ENCODE results near the gene SPRYD3.
A peak's percentile ranks its signal among the peaks of the same experiment; 100 is the strongest.
"Not testable (repeated sequence)": the region's sequence is repeated elsewhere in the genome, so short reads cannot be mapped to it uniquely, and the experiment has no call there.

Gene SPRYD3

DNA sequence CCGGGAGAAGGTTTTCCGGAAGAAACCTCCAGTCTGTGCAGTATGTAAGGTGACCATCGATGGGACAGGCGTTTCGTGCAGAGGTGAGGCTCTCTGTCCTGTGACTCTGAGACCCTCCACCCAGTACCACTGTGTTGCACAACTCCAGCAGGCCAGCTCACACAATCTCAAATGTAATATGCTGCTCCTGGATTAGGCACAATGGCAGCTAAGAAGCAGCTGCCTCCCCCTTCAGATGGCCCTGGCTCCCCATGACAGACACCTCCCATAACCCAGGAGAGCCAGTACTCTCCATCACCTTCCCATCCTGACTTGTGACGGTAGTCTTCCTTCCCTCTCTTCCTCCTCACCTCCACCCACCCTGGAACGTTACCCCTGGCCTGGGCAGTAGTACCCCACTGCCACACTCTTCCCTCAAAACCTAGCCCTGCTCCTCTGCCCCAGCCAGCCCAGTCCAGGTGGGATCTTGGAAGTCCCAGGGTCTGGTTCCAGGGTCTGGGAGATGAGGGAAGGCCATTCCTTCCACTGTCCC is 27.2 kb downstream of the SPRYD3 start:
- DNase-seq (ENCODE audit: low read depth), result no peak

DNA sequence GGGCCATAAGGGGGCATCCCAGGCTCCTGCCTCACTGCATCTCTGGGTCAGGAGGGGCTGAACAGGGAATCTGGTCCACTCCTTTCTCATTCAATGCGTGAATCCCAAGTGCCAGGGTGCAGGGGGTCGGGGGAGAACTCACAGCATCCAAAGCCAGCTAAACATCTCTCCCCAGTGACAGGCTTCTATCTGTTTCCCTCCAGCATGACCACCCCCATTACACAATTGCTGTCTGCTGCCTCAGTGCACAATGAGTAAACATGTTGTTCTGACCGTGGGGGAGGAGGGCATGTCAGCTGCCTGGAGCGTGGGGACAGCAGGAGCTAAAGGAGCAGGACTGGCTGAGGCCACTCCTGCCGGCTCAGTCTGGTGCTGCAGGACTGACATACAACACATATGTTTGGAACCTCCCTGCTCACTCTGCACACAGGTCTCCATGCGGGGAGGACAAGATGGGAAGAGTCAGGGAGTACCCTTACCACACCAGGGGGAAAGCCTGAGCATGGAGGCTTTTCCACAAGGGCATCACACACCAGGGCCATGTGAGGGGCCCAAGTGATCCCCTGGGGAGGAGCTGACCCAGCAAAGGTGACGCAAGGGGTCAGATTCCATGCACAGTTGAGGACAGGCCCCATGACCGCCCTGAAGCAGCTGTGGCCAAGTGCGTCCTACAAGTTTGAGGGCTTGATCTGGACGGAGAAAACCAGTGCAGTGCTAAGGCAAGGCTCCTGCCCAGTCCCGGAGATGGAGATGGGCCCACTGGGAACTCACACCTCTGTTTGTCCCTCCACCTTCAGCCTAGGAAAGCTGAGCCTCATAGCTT is 27.9 kb downstream of the SPRYD3 start:
- no peak for DNase-seq (ENCODE audit: low read depth)

DNA sequence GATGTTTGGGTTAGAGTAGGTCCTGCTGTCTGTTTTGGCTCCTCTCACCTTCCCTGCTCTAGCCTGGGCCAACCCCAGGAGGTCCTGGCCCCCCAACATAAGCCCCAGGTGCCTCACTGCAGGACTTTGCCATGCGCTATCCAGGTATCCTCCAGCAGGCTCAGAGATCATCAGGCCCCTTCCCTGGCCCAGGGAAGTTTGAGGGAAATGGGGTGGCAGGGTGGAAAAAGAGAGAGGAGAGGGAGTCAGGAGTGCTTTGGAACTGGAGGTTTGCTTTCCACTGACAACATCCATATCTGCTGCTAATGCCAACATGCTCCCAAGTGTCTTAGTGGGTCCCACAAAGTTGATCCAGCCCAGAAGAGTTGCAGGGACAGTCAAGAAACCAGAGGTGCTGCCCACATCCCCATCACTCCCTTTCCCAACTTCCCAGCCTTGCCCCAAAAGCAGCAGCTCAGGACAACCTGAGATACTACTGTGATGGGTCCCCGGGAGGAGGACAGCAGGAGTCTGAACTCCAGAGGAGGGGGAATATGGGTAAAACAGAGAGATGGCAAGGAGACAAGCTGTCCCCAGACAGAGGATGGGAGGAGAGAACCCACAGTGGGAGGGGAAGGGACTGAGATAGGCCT is 28.6 kb downstream of the SPRYD3 start:
- DNase-seq (ENCODE audit: low read depth), result no peak

DNA sequence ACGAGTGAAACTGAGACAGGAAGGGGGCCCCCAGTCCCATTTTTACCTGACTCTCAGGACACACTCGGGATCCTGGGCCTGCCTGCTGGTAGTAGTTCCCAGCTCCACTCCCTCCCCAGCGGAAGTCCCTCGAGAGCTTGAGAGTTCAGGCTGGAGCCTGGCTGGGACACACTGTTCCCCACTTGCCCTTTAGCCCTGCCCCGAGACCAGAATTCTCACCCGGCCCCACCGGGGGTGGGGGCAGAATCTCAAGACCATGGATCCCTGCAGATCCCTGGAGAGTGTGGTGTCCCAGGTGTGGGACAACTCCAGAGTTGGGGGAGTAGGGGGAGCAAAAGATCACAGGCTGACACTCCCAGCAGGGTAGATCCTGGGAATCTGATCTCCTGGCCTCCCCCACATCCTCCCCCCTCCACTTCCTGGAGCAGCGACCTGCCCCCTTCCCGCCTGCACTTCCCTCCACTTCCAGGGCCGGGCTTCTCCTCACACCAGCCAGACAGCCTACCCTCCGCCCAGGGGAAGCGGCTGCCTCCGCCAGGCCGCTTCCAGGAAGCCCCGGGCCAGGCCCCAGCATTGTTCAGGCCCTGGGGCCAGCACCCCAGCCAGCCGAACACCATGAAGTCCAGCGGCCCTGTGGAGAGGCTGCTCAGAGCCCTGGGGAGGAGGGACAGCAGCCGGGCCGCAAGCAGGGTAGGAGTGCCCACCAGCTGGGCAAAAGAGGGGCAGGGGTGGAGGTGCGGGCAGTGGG is 29.4 kb downstream of the SPRYD3 start, which contains the start of gene TNS2:
Gene TNS2 (plus strand): TSS at position 495 of the 748 bp plus-strand sequence. CDS start 121 bp downstream, at position 616.
- no peak for DNase-seq (ENCODE audit: low read depth)

DNA sequence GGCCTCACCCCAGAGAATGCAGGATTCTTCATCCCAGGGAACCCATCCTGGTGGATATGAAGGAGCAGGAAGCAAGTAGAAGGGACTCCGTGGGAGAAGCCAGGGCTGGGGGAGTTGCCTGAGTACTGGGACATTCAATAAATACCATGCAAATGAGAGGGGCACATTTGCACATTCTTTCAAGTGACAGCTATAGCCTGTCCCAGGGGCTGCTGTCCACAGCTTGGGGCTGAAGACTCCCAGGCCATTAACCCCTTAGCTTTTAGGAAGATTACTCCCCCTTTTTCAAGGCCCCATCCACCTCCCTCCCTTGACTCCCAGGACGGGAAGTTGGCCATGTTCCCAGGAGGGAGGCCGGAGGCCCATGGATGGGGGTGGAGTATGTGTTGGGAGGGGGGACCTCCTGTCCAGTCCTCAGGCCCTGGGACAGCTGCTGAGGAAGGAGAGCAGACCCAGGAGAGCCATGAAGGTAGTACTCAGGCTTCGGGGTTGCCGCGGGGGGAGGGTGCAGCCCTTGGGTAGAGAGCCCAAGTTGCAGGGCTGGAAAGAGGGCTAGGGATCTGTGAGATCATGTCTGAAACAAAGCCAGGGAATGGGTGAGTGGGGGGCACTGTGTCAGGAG is 30.3 kb downstream of the SPRYD3 start:
- no peak for DNase-seq (ENCODE audit: low read depth)

DNA sequence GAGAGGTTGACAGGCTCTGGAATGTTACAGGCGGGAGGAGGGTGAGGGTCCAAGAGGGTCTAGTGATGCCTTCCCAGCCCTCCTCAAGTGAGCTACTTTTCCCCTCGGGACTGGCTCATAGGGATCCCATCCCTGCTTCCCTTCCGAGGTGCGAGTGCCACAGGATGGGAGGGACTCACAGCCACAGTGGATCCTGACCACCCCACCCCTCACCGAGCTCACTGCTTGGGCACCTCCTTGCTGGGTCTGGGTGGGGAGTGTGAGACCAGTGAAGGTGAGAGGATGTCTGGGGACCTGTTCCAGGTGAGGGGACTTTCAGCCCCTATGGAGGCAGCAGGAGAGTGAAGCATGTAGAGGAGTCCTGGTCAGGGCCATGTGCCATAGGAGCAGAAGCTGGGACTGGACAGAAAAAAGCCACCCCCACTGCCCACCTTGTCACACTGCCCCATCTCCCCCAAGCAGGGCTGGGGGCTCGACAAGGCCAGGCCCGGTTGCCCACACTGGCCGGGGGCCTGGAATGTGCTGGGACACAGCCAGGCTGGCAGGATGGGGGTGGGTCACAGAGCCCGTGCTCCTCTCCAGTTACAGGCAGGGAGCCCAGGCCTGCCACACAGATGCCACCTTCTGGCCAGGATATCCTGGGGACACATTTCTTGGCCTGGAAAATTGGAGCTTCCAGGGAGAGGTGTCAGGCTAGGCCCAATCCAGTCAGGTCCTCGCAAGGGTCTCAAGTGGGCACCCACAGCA is 31.0 kb downstream of the SPRYD3 start:
- DNase-seq (ENCODE audit: low read depth), result no peak

DNA sequence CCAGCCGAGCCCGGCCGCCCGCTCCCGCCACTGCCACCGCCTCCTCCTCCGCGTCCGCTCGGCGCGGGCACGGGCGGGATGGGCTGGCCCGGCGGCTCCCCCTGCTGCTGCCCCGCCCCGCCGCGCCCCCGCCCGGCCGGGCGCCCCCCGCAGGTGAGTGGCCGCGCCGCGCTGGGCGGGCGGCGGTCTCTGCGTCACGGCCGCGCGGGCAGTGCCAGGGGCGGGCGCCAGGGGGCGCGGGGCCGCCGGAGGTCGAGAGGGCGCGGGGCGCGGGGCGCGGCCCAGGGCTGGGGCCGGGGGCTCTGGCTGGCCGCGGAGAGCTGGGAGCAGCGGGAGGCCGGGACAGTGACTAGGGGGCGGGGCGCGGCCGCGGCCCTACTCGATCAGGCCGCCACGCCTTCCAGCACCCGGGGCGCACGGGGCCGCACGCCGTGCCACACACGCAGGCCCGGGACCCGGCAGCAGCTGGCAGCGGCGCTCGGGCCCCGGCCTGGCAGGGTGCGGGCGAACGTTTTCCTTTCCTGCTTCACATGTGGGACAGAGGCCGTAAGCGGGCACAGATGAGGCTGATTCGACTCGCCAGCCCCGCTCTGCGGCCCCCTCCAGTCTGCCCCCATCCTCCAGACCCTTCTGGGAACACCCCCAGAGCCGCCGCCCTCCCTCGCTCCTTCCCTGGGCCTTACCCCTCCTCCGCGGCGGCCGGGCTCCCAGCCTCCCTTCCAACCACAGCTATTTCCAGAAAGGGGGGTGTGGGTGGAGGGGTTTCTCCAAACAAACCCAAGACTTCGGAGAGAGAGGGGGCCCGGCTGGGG is 31.8 kb downstream of the SPRYD3 start:
- peak; percentile 49 for DNase-seq (ENCODE audit: low read depth)

DNA sequence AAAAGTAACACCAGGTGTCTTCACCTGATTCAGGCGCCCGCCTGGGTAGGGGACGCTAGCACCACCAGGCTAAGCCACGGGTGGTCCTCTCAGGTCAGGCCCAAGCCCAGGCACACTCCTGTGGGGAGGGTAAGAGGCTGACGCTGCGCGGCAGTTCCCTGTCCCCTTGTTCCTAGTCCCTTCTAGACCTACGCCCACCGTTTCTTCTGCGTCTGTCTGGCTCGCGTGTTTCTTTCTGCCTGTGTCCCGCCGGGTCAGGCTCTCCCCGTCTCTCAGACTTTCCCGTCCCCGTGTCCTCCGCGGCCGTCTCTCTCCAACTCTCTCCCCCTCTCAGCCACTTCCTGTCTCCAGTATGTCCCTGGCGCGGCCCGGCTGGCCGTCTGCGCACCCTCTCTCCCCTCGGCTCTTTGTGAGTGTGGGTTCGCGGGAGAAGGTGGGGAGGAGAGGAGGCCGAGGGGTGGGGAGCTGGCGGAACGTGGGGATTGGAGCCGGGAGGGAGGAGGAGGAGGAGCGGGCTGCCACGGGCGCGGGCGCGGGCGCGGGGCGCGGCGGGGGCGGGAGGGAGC is 32.5 kb downstream of the SPRYD3 start:
- no peak for DNase-seq (ENCODE audit: low read depth)

DNA sequence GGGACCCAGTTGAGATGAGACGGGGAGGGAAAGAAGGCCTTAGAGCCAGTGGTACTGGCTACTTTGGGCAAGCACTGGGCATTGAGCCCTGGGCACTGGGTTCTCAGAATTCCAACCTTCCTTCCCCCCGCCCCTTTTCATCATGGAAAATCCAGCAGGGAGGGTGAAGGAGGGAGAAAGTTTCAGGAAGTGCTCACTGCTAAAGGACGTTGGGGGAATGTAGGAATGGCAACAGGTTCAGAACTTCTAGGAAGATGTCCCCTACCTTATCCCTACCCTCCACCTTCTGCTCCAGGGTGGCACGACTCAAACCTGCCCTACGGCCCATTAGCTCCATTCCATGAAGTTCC is 33.5 kb downstream of the SPRYD3 start:
- no peak for DNase-seq (ENCODE audit: low read depth)

DNA sequence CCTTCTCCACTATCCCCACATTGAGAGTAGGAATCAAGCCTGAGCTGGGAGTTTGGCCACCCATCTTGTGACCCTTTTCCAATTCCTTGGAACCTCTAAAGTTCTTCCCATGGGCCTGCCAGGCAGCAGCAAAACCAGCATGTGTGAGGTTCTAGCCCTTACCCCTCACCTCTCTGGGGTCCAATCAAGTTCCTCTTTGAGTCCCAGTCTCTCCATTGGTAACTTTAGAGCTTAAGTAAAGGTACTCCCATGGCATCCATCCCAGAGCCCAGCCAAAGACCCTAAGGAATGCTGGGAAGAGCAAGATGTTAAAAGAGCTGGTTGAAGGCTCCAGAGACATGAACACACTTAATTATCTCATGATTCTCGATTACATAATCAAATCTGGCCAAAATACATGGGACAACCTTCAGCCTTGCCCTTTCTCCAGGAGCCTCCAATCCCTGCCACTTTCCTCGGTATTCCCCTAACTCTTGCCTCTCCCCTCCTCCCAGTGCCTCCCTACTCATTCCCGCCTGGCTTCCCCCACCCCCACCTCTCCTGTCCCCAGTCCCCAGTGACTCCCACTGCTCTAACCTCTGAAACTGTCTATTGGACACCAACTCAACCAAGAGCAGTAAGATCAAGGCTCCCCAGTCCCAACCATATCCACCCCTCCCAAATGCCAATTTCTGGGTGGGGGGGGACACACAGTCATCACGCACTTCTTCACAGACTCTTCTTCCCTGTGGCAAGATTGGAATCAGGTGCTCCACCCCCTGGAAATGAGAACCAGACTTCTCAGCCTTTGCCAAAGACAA is 34.1 kb downstream of the SPRYD3 start:
- DNase-seq (ENCODE audit: low read depth), result no peak

DNA sequence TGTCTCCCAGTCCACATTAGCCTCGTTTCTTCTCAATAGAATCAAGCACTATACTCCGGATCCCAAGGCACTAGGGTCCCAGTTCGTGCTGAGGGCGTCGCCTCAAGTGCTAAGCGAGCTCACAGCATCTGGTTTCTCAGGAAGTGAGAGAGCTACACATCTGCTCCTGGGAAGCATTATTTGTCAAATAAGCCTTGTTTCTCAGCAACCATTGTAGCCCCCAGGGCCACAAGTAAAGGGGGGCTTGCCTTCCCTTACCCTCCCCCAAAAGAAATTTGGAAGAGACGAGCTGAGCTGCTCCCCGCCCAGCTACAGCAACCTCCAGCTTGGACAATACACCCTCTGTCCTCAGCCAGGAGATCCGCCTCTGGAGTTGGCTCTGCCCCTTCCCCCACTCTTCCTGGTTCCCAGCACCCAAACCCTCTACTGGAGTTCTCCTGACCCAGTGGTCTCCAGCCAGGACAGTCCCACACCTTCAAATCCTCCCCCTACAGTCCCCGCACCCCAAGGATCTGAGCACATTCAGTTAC is 35.1 kb downstream of the SPRYD3 start:
- no peak for DNase-seq (ENCODE audit: low read depth)

DNA sequence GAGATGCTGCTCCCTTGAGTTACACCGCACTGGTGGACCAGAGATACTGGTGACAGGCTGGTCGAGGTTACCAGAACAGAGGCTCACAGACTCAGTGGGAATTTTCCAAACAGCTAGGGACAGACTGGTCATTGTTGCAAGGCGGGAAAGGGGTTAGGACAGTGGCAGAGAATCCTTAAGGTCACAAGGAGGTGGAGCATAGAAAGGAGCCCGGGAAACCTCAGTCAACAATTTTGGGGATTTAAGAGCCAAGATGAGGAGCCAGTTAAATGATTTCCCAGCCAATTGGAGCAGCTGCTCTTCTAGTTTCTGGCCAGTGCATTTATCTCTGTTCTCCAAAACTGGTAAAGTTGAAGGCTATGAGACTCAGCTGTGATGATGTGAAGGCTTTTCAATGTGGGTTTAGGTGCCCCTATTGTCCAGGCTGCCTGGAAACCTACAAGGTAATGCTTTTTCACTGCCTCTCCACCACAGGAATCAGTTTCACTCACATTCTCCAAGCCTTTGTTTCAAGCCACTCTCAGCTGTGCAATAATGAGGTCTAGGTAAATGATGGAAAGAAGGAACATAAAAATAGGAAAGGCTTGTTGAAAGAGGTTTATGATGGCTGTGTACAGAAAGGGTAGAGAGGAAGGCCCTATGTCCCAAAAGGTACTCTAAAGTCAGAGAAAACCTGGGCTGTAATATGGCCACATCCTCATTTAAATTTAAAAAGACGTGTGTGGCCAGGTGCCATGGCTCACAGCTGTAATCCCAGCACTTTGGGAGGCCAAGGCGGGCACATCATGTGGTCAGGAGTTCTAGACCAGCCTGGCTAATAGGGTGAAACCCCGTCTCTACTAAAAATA is 36.4 kb downstream of the SPRYD3 start:
- DNase-seq (ENCODE audit: low read depth), result no peak

DNA sequence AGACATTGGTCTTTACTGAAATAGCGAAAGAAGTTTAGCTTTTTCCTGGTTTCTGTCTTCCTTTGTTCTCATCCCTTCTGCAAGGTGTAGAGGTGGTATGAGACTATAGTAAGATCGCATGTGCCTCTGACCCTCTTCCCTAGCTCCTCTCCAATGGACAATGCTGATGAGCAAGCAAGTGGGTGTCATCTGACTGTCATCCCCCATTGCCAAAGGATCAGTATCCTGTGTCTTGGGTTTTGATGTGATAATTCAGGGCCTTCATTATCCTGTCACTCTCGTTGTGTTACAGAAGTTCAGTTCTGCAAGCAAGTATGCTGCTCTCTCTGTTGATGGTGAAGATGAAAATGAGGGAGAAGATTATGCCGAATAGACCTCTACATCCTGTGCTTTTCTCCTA is 39.3 kb downstream of the SPRYD3 start:
- DNase-seq (ENCODE audit: low read depth), result no peak

DNA sequence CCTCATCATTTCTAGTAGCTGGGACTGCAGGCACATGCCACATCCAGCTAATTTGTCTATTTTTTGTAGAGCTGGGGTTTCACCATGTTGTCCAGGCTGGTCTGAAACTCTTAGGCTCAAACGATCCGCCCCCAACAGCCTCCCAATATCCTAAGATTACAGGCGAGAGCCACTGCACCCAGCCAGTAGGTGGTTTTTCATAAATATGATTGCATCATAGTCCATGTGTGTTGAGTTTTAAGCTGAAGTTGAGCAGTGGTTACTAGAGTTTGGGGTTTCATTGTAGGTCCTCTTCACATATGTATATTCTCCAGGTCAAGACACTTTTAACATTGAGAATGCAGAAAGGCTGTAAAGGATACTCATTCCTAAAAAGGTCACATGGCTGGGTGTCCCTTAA is 42.4 kb downstream of the SPRYD3 start:
- no peak for DNase-seq (ENCODE audit: low read depth)

DNA sequence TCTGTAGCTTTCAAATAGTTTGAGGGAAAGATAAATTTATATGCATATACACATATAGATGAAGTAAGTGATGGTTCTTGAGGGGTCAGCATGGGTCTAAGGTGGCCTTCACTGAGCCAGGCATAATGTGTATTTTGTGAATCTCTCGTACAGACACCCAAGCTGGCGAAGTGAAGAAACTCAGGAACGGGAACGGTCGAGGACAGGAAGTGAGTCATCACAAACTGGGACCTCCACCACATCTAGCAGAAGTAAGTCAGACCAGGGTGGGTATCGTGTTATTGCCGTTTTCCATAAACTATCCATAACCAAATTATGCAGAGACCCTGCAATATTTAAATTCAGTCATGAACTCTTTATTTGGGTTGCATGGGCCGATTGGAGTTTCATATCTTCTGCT is 44.7 kb downstream of the SPRYD3 start:
- no peak for DNase-seq (ENCODE audit: low read depth)

DNA sequence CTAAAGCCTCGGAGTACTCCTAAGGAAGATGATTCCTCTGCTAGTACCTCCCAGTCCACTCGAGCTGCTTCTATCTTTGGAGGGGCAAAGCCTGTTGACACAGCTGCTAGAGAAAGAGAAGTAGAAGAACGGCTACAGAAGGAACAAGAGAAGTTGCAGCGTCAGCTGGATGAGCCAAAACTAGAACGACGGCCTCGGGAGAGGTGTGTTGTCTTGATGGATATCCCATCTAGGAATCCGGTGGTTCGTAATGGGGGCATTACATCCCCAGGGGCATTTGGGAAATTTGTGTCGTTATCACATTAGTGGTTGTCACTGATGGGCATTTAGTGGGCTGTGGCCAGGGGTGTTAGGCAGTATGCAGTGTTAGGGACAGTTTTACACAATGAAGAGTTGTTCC is 45.4 kb downstream of the SPRYD3 start:
- not testable (repeated sequence) for DNase-seq (ENCODE audit: low read depth)

DNA sequence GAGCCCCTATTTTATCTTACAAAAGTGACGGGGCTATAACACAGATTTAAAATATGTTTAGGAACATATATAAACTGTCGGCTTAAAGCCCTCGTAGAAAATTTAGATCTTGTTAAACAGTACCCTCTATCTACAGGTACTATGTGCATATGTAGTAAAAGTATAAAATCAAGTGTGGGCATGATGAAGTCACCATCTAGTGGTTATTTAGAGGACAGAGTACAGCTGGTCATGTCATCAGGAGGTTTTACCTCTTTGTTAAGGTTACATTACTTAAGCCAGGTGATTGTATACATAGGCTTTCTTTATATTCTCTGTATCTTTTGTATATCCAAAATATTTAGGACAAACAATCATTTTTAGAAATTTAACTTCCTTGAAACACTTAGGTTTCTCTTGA is 47.6 kb downstream of the SPRYD3 start:
- no peak for DNase-seq (ENCODE audit: low read depth)

DNA sequence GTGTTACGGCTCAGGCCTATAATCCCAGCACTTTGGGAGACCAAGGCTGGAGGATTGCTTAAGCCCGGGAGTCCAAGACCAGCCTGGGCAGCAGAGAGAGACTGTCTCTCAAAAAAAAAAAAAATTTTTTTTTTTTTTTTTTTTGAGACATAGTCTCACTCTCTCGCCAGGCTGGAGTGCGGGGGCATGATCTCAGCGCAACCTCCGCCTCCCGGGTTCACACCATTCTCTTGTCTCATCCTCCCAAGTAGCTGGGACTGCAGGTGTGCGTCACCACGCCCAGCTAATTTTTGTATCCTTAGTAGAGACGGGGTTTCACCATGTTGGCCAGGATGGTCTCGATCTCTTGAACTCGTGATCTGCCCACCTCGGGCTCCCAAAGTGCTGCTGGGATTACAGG is 52.2 kb downstream of the SPRYD3 start:
- not testable (repeated sequence) for DNase-seq (ENCODE audit: low read depth)

Data from stimulated activated CD8-positive, alpha-beta memory T cell treated with anti-CD3 and anti-CD28 coated beads, Interleukin-15, amount 100 ng/mL, for 24 hours (primary cell).